ENCODE results near the gene NFIC. TPM values are rescaled to one million over a fixed set of nuclear protein-coding genes. Genes with fewer than 3 reads are reported as not detected.

NFIC gene
- total RNA-seq, 1 donor from 2014 or later: 17.8 TPM

GRCh38 chr19:3454656-3455392 is 88.4 kb downstream of the NFIC start:
- Mint-ChIP-seq H3K9me3 (no peaks in the 10 kb centered on the region), H3K4me1 (ENCODE audit: unreplicated experiment) (peaks cover 9% of the 10 kb centered on the region), H3K27me3 (peaks cover 12% of the 10 kb centered on the region), H3K36me3 (peaks cover 6% of the 10 kb centered on the region), H3K27ac (no peak overlapping the region), H3K4me3 (no peak overlapping the region)
- no peak for TF ChIP-seq CTCF (conservative IDR thresholded peaks at IDR 0.05)
- DNase-seq (ENCODE audit: extremely low spot score, unreplicated experiment): no peak

- no peak for DNase-seq (ENCODE audit: extremely low spot score, unreplicated experiment)
- Mint-ChIP-seq H3K9me3 (no peaks in the 10 kb centered on the region), H3K36me3 (peaks cover 6% of the 10 kb centered on the region), H3K27me3 (peaks cover 15% of the 10 kb centered on the region), H3K4me3 (no peak overlapping the region), H3K27ac (no peak overlapping the region), H3K4me1 (ENCODE audit: unreplicated experiment) (peaks cover 9% of the 10 kb centered on the region)
- TF ChIP-seq CTCF (conservative IDR thresholded peaks at IDR 0.05): no peak
These were observed 89.1 kb downstream of the NFIC start for GRCh38 chr19:3455393-3455955.

GRCh38 chr19:3455960-3456601 is 89.7 kb downstream of the NFIC start:
- peaks cover 19% of the 10 kb centered on the region for H3K27me3 Mint-ChIP-seq
- no peak for DNase-seq (ENCODE audit: extremely low spot score, unreplicated experiment)
- no peaks in the 10 kb centered on the region for H3K9me3 Mint-ChIP-seq
- no peak overlapping the region for H3K4me3 Mint-ChIP-seq
- peaks cover 1% of the 10 kb centered on the region for H3K36me3 Mint-ChIP-seq
- TF ChIP-seq CTCF (conservative IDR thresholded peaks at IDR 0.05): no peak
- H3K4me1 Mint-ChIP-seq (ENCODE audit: unreplicated experiment): peaks cover 6% of the 10 kb centered on the region
- H3K27ac Mint-ChIP-seq: no peak overlapping the region

- Mint-ChIP-seq H3K9me3 (no peaks in the 10 kb centered on the region), H3K4me3 (peak overlapping the region; percentile 25), H3K36me3 (no peaks in the 10 kb centered on the region), H3K27ac (no peak overlapping the region), H3K4me1 (ENCODE audit: unreplicated experiment) (peaks cover 5% of the 10 kb centered on the region), H3K27me3 (peaks cover 20% of the 10 kb centered on the region)
- DNase-seq (ENCODE audit: extremely low spot score, unreplicated experiment): no peak
- TF ChIP-seq CTCF (conservative IDR thresholded peaks at IDR 0.05): no peak
These were observed 90.6 kb downstream of the NFIC start for GRCh38 chr19:3456925-3457527.

- Mint-ChIP-seq H3K36me3 (peaks cover 2% of the 10 kb centered on the region), H3K27ac (no peak overlapping the region), H3K4me1 (ENCODE audit: unreplicated experiment) (peaks cover 7% of the 10 kb centered on the region), H3K4me3 (peak overlapping the region; percentile 25), H3K27me3 (peaks cover 26% of the 10 kb centered on the region), H3K9me3 (no peaks in the 10 kb centered on the region)
- DNase-seq (ENCODE audit: extremely low spot score, unreplicated experiment): no peak
- TF ChIP-seq CTCF (conservative IDR thresholded peaks at IDR 0.05): no peak
These were observed 91.3 kb downstream of the NFIC start for GRCh38 chr19:3457528-3458228.
